ENCODE data around the gene MTCL3.

DNA sequence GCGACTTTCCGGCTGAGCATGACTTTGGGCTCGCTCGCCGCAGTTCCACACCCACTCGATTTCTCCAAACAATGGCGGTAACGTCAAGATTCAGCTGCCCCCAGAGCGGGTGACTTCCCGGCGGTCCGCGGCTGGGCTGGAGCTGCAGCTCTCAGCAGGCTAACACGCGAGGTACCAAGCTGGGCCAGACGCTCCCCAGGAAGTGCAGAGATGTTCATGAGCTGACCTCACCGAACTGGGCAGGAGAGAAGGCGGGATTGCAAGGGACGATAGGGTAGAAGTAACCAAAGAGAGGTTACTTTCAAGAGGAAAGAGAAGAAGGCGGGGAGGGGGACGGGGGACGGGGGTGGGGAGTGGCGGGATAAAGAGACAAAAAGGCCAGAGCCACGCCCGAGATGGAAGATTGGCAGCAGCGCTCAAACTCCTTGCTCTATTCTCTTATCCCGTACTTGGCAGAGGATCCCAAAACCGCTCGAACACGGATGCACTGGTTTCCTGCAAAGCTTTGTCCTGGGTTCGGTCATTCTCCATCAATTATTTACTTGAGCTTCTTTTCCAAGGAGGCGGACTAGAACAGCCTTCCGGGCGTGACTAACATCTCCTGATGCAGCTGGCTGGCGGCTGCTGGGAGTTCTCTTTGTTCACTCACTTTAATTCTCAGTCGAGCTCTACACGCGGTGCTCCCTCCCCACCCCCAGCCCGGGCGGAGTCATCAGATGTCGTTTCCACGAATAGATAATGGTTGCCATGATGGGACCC, at the start of gene MTCL3:
- no peak for TF ChIP-seq POLR2A (IDR thresholded peaks at IDR 0.05)
- TF ChIP-seq, protein P1, sequence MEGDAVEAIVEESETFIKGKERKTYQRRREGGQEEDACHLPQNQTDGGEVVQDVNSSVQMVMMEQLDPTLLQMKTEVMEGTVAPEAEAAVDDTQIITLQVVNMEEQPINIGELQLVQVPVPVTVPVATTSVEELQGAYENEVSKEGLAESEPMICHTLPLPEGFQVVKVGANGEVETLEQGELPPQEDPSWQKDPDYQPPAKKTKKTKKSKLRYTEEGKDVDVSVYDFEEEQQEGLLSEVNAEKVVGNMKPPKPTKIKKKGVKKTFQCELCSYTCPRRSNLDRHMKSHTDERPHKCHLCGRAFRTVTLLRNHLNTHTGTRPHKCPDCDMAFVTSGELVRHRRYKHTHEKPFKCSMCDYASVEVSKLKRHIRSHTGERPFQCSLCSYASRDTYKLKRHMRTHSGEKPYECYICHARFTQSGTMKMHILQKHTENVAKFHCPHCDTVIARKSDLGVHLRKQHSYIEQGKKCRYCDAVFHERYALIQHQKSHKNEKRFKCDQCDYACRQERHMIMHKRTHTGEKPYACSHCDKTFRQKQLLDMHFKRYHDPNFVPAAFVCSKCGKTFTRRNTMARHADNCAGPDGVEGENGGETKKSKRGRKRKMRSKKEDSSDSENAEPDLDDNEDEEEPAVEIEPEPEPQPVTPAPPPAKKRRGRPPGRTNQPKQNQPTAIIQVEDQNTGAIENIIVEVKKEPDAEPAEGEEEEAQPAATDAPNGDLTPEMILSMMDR (IDR thresholded peaks at IDR 0.05): no peak

All from lower leg skin (tissue), 3 donors.